Astrocyte (in vitro differentiated cells and primary cell): ENCODE data around the gene BST1. TPM values are rescaled to one million over a fixed set of nuclear protein-coding genes. Genes with fewer than 3 reads are reported as not detected.

Experiments
- DNase-seq: peaks from one replicate; pipeline ENCODE4 v3.0.0-alpha.2; 2010; ENCODE audit warnings: low read depth
- FAIRE-seq: peaks from 2 replicates; lab custom pipeline; 2011; peaks lifted over from hg19 to GRCh38; lab: Jason Lieb, UNC
- H2AFZ ChIP-seq: 2 replicates; pipeline ENCODE4 v1.6.0; 2012; ENCODE audit warnings: low read depth, low read length, inconsistent platforms
- H3K27ac ChIP-seq: 2 replicates; pipeline ENCODE4 v1.5.1; 2011; ENCODE audit warnings: low read depth, low read length, inconsistent platforms
- H3K27me3 ChIP-seq: 2 replicates; pipeline ENCODE4 v1.6.0; 2011; ENCODE audit warnings: low read length, inconsistent platforms; ENCODE audit not compliant: insufficient read depth
- H3K36me3 ChIP-seq: 2 replicates; pipeline ENCODE4 v1.5.1; 2011; ENCODE audit warnings: low read length, inconsistent platforms; ENCODE audit not compliant: insufficient read depth
- H3K4me1 ChIP-seq: 2 replicates; pipeline ENCODE4 v1.5.1; 2011; ENCODE audit warnings: low read length, inconsistent platforms; ENCODE audit not compliant: insufficient read depth
- H3K4me2 ChIP-seq: 2 replicates; pipeline ENCODE4 v1.6.0; 2012; ENCODE audit warnings: low read length, inconsistent platforms
- H3K4me3 ChIP-seq: 2 replicates; pipeline ENCODE4 v1.5.1; 2011; ENCODE audit warnings: low read depth, mild to moderate bottlenecking, low read length, inconsistent platforms; ENCODE audit not compliant: insufficient read depth
- H3K79me2 ChIP-seq: 2 replicates; pipeline ENCODE4 v1.6.0; 2012; ENCODE audit warnings: mild to moderate bottlenecking, low read length, inconsistent platforms; ENCODE audit not compliant: insufficient read depth
- H3K9ac ChIP-seq: 2 replicates; pipeline ENCODE4 v1.6.0; 2012; ENCODE audit warnings: mild to moderate bottlenecking, low read length, inconsistent platforms
- H3K9me3 ChIP-seq: 2 replicates; pipeline ENCODE4 v1.5.1; 2012; ENCODE audit warnings: low read depth, mild to moderate bottlenecking, low read length, inconsistent platforms; ENCODE audit not compliant: insufficient read depth
- H4K20me1 ChIP-seq: 2 replicates; pipeline ENCODE4 v1.6.0; 2012; ENCODE audit warnings: low read length, inconsistent platforms; ENCODE audit not compliant: insufficient read depth
- H3K27ac Mint-ChIP-seq: one replicate; pipeline ENCODE4 v1.8.0; 2021; ENCODE audit warnings: mild to moderate bottlenecking, mixed read lengths; ENCODE audit not compliant: unreplicated experiment
- H3K27me3 Mint-ChIP-seq: one replicate; pipeline ENCODE4 v1.8.0; 2021; ENCODE audit warnings: low read depth, mixed read lengths; ENCODE audit not compliant: unreplicated experiment
- H3K36me3 Mint-ChIP-seq: one replicate; pipeline ENCODE4 v1.8.0; 2021; ENCODE audit warnings: low read depth, mixed read lengths; ENCODE audit not compliant: unreplicated experiment
- H3K4me1 Mint-ChIP-seq: one replicate; pipeline ENCODE4 v1.8.0; 2021; ENCODE audit warnings: low read depth, mixed read lengths; ENCODE audit not compliant: unreplicated experiment
- H3K4me3 Mint-ChIP-seq: one replicate; pipeline ENCODE4 v1.8.0; 2021; ENCODE audit warnings: mild to moderate bottlenecking, moderate library complexity, mixed read lengths; ENCODE audit not compliant: unreplicated experiment
- H3K9me3 Mint-ChIP-seq: one replicate; pipeline ENCODE4 v1.8.0; 2021; ENCODE audit warnings: mild to moderate bottlenecking, mixed read lengths; ENCODE audit not compliant: unreplicated experiment
- CTCF ChIP-seq: IDR thresholded peaks from 2 replicates; pipeline ENCODE4 v1.5.1; 2011; ENCODE audit warnings: low read depth, mild to moderate bottlenecking, inconsistent platforms, low read length, moderate library complexity; ENCODE audit not compliant: insufficient read depth
- EZH2 ChIP-seq: IDR thresholded peaks from 2 replicates; pipeline ENCODE4 v1.6.1; 2012; ENCODE audit warnings: mild to moderate bottlenecking, low read length, inconsistent platforms; ENCODE audit not compliant: insufficient read depth
- total RNA-seq: library from RNA; stranded (reverse); gene quantifications from 2 replicates; pipeline ENCODE4 v1.2.1, GENCODE V29; 2021

The BST1 gene
- total RNA-seq, 1 donor from 2014 or later: 24.5 TPM

GRCh38 chr4:15668566-15669435 lies 34.1 kb upstream of the BST1 start:
- Histone ChIP-seq H3K9ac (no peak overlapping the region), H3K4me2 (no peak overlapping the region), H3K9me3 (no peaks in the 10 kb centered on the region), H3K4me3 (no peak overlapping the region), H3K4me1 (peaks cover 7% of the 10 kb centered on the region), H3K27ac (no peak overlapping the region), H3K36me3 (peaks cover 22% of the 10 kb centered on the region), H3K27me3 (no peaks in the 10 kb centered on the region), H3K79me2 (peaks cover 72% of the 10 kb centered on the region), H2AFZ (no peak overlapping the region), H4K20me1 (no peaks in the 10 kb centered on the region)
- Mint-ChIP-seq H3K9me3 (no peaks in the 10 kb centered on the region), H3K27me3 (no peaks in the 10 kb centered on the region), H3K4me1 (peaks cover 12% of the 10 kb centered on the region), H3K4me3 (no peak overlapping the region), H3K36me3 (peaks cover 8% of the 10 kb centered on the region), H3K27ac (no peak overlapping the region)
- no peak for DNase-seq
- FAIRE-seq: peak; percentile 39
- TF ChIP-seq EZH2 (no peak), CTCF (no peak)

- Histone ChIP-seq H3K27me3 (no peaks in the 10 kb centered on the region), H3K9ac (no peak overlapping the region), H3K4me1 (peaks cover 7% of the 10 kb centered on the region), H2AFZ (no peak overlapping the region), H3K79me2 (peaks cover 83% of the 10 kb centered on the region), H3K36me3 (peaks cover 22% of the 10 kb centered on the region), H4K20me1 (no peaks in the 10 kb centered on the region), H3K4me3 (no peak overlapping the region), H3K27ac (no peak overlapping the region), H3K4me2 (no peak overlapping the region), H3K9me3 (no peaks in the 10 kb centered on the region)
- no peak for TF ChIP-seq EZH2
- no peak for DNase-seq
- Mint-ChIP-seq H3K27ac (no peak overlapping the region), H3K27me3 (no peaks in the 10 kb centered on the region), H3K36me3 (peaks cover 8% of the 10 kb centered on the region), H3K4me3 (no peak overlapping the region), H3K9me3 (no peaks in the 10 kb centered on the region), H3K4me1 (peaks cover 15% of the 10 kb centered on the region)
- no peak for FAIRE-seq
These were observed 32.3 kb upstream of the BST1 start for GRCh38 chr4:15670576-15670975.

GRCh38 chr4:15672101-15672500 lies 30.8 kb upstream of the BST1 start:
- no peak for TF ChIP-seq CTCF
- Histone ChIP-seq H3K9me3 (no peaks in the 10 kb centered on the region), H2AFZ (no peak overlapping the region), H3K9ac (no peak overlapping the region), H4K20me1 (no peaks in the 10 kb centered on the region), H3K36me3 (peaks cover 13% of the 10 kb centered on the region), H3K27ac (no peak overlapping the region), H3K27me3 (no peaks in the 10 kb centered on the region), H3K4me1 (peaks cover 3% of the 10 kb centered on the region), H3K4me3 (no peak overlapping the region), H3K4me2 (no peak overlapping the region), H3K79me2 (peaks cover 89% of the 10 kb centered on the region)
- FAIRE-seq: no peak
- no peak overlapping the region for H3K27ac Mint-ChIP-seq
- no peaks in the 10 kb centered on the region for H3K9me3 Mint-ChIP-seq
- no peak for DNase-seq
- H3K4me3 Mint-ChIP-seq: no peak overlapping the region
- peaks cover 5% of the 10 kb centered on the region for H3K36me3 Mint-ChIP-seq
- no peaks in the 10 kb centered on the region for H3K27me3 Mint-ChIP-seq
- peaks cover 19% of the 10 kb centered on the region for H3K4me1 Mint-ChIP-seq
